GM23338 (cell line): ENCODE results near the gene GJA4. TPM values are rescaled to one million over a fixed set of nuclear protein-coding genes. Genes with fewer than 3 reads are reported as not detected.

ENCODE experiments used
- ATAC-seq: fragments of 200-7000 bp; cut with Tn5 transposase; 3 replicates; pipeline ENCODE4 v1.9.1; 2020
- DNase-seq: peaks from one replicate; pipeline ENCODE4 v3.0.0-alpha.2; 2015; ENCODE audit warnings: low spot score
- H2AFZ ChIP-seq: fragments of 200-600 bp; sonication (generic); 2 replicates; pipeline ENCODE4 v1.8.0; 2016; ENCODE audit warnings: antibody characterized with exemption, mild to moderate bottlenecking, moderate library complexity
- H3F3A ChIP-seq: fragments of 200-600 bp; sonication (generic); replicated peaks from 2 replicates; pipeline ENCODE4 v1.8.0; 2017; ENCODE audit warnings: antibody characterized with exemption, mixed run types, low read depth
- H3K27ac ChIP-seq: fragments of 200-600 bp; sonication (generic); 2 replicates; pipeline ENCODE4 v1.6.1; 2016; ENCODE audit warnings: low read depth
- H3K27me3 ChIP-seq: fragments of 200-600 bp; sonication (generic); 2 replicates; pipeline ENCODE4 v1.8.0; 2016; ENCODE audit warnings: mild to moderate bottlenecking, mixed run types, moderate library complexity; ENCODE audit not compliant: insufficient read depth
- H3K36me3 ChIP-seq: fragments of 200-600 bp; sonication (generic); 2 replicates; pipeline ENCODE4 v1.8.0; 2016; ENCODE audit warnings: mild to moderate bottlenecking; ENCODE audit not compliant: insufficient read depth
- H3K4me1 ChIP-seq: fragments of 200-600 bp; sonication (generic); 2 replicates; pipeline ENCODE4 v1.8.0; 2016; ENCODE audit warnings: mild to moderate bottlenecking, moderate library complexity; ENCODE audit not compliant: insufficient read depth
- H3K4me2 ChIP-seq: fragments of 200-600 bp; sonication (generic); 2 replicates; pipeline ENCODE4 v1.7.1; 2017; ENCODE audit warnings: mixed run types
- H3K4me3 ChIP-seq: fragments of 200-600 bp; sonication (generic); 2 replicates; pipeline ENCODE4 v1.6.1; 2016; ENCODE audit warnings: mixed run types
- H3K79me2 ChIP-seq: fragments of 200-600 bp; sonication (generic); replicated peaks from 2 replicates; pipeline ENCODE4 v1.8.0; 2017; ENCODE audit warnings: mild to moderate bottlenecking; ENCODE audit not compliant: insufficient read depth
- H3K9me2 ChIP-seq: fragments of 200-600 bp; sonication (generic); 2 replicates; pipeline ENCODE4 v1.8.0; 2017; ENCODE audit not compliant: insufficient read depth
- H4K20me1 ChIP-seq: fragments of 200-600 bp; sonication (generic); replicated peaks from 2 replicates; pipeline ENCODE4 v1.8.0; 2017; ENCODE audit warnings: mild to moderate bottlenecking; ENCODE audit not compliant: insufficient read depth
- H3K27ac Mint-ChIP-seq: 2 replicates; pipeline ENCODE4 v1.8.0; 2020; ENCODE audit warnings: inconsistent platforms, mild to moderate bottlenecking, moderate library complexity, mixed read lengths
- H3K27me3 Mint-ChIP-seq: 3 replicates; pipeline ENCODE4 v1.8.0; 2022; ENCODE audit warnings: low read depth, mild to moderate bottlenecking, moderate library complexity, mixed read lengths, inconsistent platforms; ENCODE audit not compliant: insufficient read depth, poor library complexity
- H3K36me3 Mint-ChIP-seq: 3 replicates; pipeline ENCODE4 v1.8.0; 2021; ENCODE audit warnings: low read depth, mild to moderate bottlenecking, inconsistent platforms, moderate library complexity, mixed read lengths
- H3K4me1 Mint-ChIP-seq: 3 replicates; pipeline ENCODE4 v1.8.0; 2020; ENCODE audit warnings: mild to moderate bottlenecking, inconsistent platforms, mixed read lengths
- H3K4me3 Mint-ChIP-seq: 3 replicates; pipeline ENCODE4 v1.8.0; 2021; ENCODE audit warnings: moderate library complexity, mild to moderate bottlenecking, inconsistent platforms, mixed read lengths
- H3K9me3 Mint-ChIP-seq: 3 replicates; pipeline ENCODE4 v1.8.0; 2020; ENCODE audit warnings: moderate library complexity, mild to moderate bottlenecking, inconsistent platforms, mixed read lengths
- CREB1 ChIP-seq: fragments of 250-450 bp; sonication (Bioruptor Pico); IDR thresholded peaks from 2 replicates; pipeline ENCODE4 v1.5.0; 2020; ENCODE audit warnings: low read depth, mild to moderate bottlenecking, moderate library complexity
- CTCF ChIP-seq, 2 experiments: fragments of 200-600 bp in 1 of 2; sonication (generic) in 1 of 2; conservative IDR thresholded peaks; 2 replicates each; pipeline versions ENCODE4 v1.5.1 to v1.6.1; 2016 to 2017; ENCODE audit warnings: antibody characterized with exemption in 2 of 2, low read depth in 2 of 2, mild to moderate bottlenecking in 2 of 2, moderate library complexity in 1 of 2
- EZH2phosphoT487 ChIP-seq: fragments of 200-600 bp; sonication (generic); IDR thresholded peaks from one replicate; pipeline ENCODE4 v1.8.1; 2018; ENCODE audit warnings: antibody characterized with exemption; ENCODE audit not compliant: unreplicated experiment
- JUNB ChIP-seq: IDR thresholded peaks from one replicate; pipeline ENCODE4 v1.6.1; 2016; ENCODE audit warnings: antibody characterized with exemption; ENCODE audit not compliant: unreplicated experiment
- NANOG ChIP-seq: IDR thresholded peaks from 2 replicates; pipeline ENCODE4 v1.6.1; 2016; ENCODE audit warnings: antibody characterized with exemption, borderline replicate concordance
- POLR2AphosphoS5 ChIP-seq: IDR thresholded peaks from 2 replicates; pipeline ENCODE4 v1.6.1; 2016; ENCODE audit warnings: antibody characterized with exemption, low read depth
- REST ChIP-seq: IDR thresholded peaks from one replicate; pipeline ENCODE4 v1.6.1; 2018; ENCODE audit warnings: antibody characterized with exemption; ENCODE audit not compliant: unreplicated experiment
- STAT1 ChIP-seq: IDR thresholded peaks from one replicate; pipeline ENCODE4 v1.6.1; 2016; ENCODE audit warnings: antibody characterized with exemption; ENCODE audit not compliant: unreplicated experiment
- ZNF114 ChIP-seq: fragments of 250-450 bp; sonication (Bioruptor Pico); IDR thresholded peaks from 2 replicates; pipeline ENCODE4 v1.5.0; 2020; ENCODE audit warnings: mild to moderate bottlenecking, moderate library complexity
- ZNF331 ChIP-seq: fragments of 250-450 bp; sonication (Bioruptor Pico); IDR thresholded peaks from 2 replicates; pipeline ENCODE4 v1.5.0; 2020; ENCODE audit warnings: low read depth, mild to moderate bottlenecking, moderate library complexity
- ZNF462 ChIP-seq: fragments of 250-450 bp; sonication (Bioruptor Pico); IDR thresholded peaks from 2 replicates; pipeline ENCODE4 v1.5.0; 2020; ENCODE audit warnings: mild to moderate bottlenecking, moderate library complexity
- polyA plus RNA-seq: library from polyadenylated mRNA; unstranded; fragments of >200 nt; fragmentation: Nextera tagmentation; extraction: Ambion mirVana; gene quantifications from 2 replicates; pipeline ENCODE4 v1.2.1, GENCODE V29; 2016
- total RNA-seq: library from RNA; depleted of rRNA; stranded (reverse); fragments of >200 nt; shearing (Covaris generic); gene quantifications from 2 replicates; pipeline ENCODE4 v1.2.3, GENCODE V29; 2014

The GJA4 gene
- total and polyA plus RNA-seq, 2 experiments from 2014 or later = 0.95 to 2.2 TPM

GRCh38 chr1:34779962-34780361, 12.8 kb upstream of the GJA4 start:
- Histone ChIP-seq H2AFZ (no peak overlapping the region), H4K20me1 (no peaks in the 10 kb centered on the region), H3K36me3 (no peaks in the 10 kb centered on the region), H3K4me2 (no peak overlapping the region), H3K27me3 (peaks cover 37% of the 10 kb centered on the region), H3K9me2 (no peaks in the 10 kb centered on the region), H3K79me2 (no peaks in the 10 kb centered on the region), H3K4me1 (peaks cover 4% of the 10 kb centered on the region), H3K27ac (no peak overlapping the region), H3K4me3 (no peak overlapping the region), H3F3A (no peaks in the 10 kb centered on the region)
- Mint-ChIP-seq H3K4me1 (peaks cover 7% of the 10 kb centered on the region), H3K36me3 (no peaks in the 10 kb centered on the region), H3K4me3 (no peak overlapping the region), H3K27ac (no peak overlapping the region), H3K9me3 (no peaks in the 10 kb centered on the region), H3K27me3 (peaks cover 24% of the 10 kb centered on the region)
- no peak for ATAC-seq
- TF ChIP-seq CREB1 = no peak
- TF ChIP-seq POLR2AphosphoS5 = no peak
- TF ChIP-seq STAT1 = no peak
- TF ChIP-seq ZNF114 (CRISPR knock-in tag) = no peak
- TF ChIP-seq JUNB = no peak
- no peak for TF ChIP-seq CTCF (conservative IDR thresholded peaks at IDR 0.05; ENCODE audit: low read depth in 2 of 2)
- TF ChIP-seq REST = no peak
- TF ChIP-seq ZNF331 = no peak
- no peak for TF ChIP-seq EZH2phosphoT487
- no peak for TF ChIP-seq NANOG
- no peak for TF ChIP-seq ZNF462 (CRISPR knock-in tag)
- DNase-seq = no peak
